ENCODE results near the gene UCHL3. TPM values are rescaled to one million over a fixed set of nuclear protein-coding genes. Genes with fewer than 3 reads are reported as not detected.

Gene UCHL3
- polyA plus RNA-seq, 1 donor (not counting 4 experiments of a cell fraction or from before 2014, with no cell fraction given) = 134 TPM

DNA sequence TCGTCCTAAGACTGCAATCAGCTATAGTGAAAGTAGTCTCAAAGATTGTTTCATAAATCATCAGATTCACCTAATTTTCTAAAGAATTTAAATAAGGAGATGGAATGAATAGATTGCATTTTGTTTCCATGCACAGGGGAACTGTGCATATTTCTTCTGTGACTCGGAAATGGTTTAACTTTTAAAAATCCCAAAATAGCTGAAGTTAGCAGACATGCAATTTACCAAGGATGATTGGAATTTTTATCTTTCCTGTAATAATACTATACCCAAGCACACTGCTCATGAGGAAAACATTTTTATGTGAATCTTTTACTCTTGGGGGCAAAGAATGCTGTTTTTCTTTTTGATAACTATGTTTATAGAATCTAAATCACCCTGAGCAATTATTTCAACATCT is 71.6 kb downstream of the UCHL3 start:
- Histone ChIP-seq H3K27ac (ENCODE audit: control insufficient read depth, insufficient read depth, low read length) (no peak overlapping the region), H3K27me3 (ENCODE audit: control insufficient read depth, extremely low read depth, insufficient read depth, low read length) (no peaks in the 10 kb centered on the region), H3K79me2 (ENCODE audit: control insufficient read depth, insufficient read depth, low read length) (no peaks in the 10 kb centered on the region), H3K4me1 (ENCODE audit: control insufficient read depth, extremely low read depth, insufficient read depth, low read length) (no peaks in the 10 kb centered on the region), H4K20me1 (ENCODE audit: control insufficient read depth, extremely low read depth, insufficient read depth, low read length) (no peaks in the 10 kb centered on the region), H3K4me2 (ENCODE audit: control insufficient read depth, extremely low read depth, insufficient read depth, low read depth, low read length) (no peak overlapping the region), H3K9me3 (ENCODE audit: control insufficient read depth, low read depth, low read length) (no peaks in the 10 kb centered on the region), H3K36me3 (ENCODE audit: control insufficient read depth in 2 of 2, extremely low read depth in 1 of 2, insufficient read depth in 2 of 2, low read length in 2 of 2) (peaks cover 0 to 1% of the 10 kb centered on the region in 2 experiments), H3K9me1 (ENCODE audit: control insufficient read depth, extremely low read depth, insufficient read depth, low read length) (no peaks in the 10 kb centered on the region), H3K9ac (ENCODE audit: control insufficient read depth, extremely low read depth, insufficient read depth, low read length) (no peak overlapping the region), H3K4me3 (ENCODE audit: control insufficient read depth in 2 of 3, extremely low read depth in 1 of 3, insufficient read depth in 2 of 3, low read depth in 1 of 3, low read length in 3 of 3) (no peak overlapping the region), H2AFZ (ENCODE audit: control insufficient read depth, low read length) (no peak overlapping the region)
- no peak for DNase-seq (ENCODE audit: low read depth, low spot score)
- TF ChIP-seq, protein P1, sequence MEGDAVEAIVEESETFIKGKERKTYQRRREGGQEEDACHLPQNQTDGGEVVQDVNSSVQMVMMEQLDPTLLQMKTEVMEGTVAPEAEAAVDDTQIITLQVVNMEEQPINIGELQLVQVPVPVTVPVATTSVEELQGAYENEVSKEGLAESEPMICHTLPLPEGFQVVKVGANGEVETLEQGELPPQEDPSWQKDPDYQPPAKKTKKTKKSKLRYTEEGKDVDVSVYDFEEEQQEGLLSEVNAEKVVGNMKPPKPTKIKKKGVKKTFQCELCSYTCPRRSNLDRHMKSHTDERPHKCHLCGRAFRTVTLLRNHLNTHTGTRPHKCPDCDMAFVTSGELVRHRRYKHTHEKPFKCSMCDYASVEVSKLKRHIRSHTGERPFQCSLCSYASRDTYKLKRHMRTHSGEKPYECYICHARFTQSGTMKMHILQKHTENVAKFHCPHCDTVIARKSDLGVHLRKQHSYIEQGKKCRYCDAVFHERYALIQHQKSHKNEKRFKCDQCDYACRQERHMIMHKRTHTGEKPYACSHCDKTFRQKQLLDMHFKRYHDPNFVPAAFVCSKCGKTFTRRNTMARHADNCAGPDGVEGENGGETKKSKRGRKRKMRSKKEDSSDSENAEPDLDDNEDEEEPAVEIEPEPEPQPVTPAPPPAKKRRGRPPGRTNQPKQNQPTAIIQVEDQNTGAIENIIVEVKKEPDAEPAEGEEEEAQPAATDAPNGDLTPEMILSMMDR (optimal IDR thresholded peaks at IDR 0.05 in 1 of 3, IDR thresholded peaks at IDR 0.05 in 1 of 3, conservative IDR thresholded peaks at IDR 0.05 in 1 of 3; ENCODE audit: extremely low read depth in 1 of 3, insufficient read depth in 2 of 3, low read length in 3 of 3) = no peak
- TF ChIP-seq EZH2 (IDR thresholded peaks at IDR 0.05; ENCODE audit: low read length) = no peak
- dilution Hi-C loops (cut with MboI; ENCODE audit: extremely low pct_ligation_motif_present, low sequenced_read_pairs) = no loop called here
- FAIRE-seq = no peak

DNA sequence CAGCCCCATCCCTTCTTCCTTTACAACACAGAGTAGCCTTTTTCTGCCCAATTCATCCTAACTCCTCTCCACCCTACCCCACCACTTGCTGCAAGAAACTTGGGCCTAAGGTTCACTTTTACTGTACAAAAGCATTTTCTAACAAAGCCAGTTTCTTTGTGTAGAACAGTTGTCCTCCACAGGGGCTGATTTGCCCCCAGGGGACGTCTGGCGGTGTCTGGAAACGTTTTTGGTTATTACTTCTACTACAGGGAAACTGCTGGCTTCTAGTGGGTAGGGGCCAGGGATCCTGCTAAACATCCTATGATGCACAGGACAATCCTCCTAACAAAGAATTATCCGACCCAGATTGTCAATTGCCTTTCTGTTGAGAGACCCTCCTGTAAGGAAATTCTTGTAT is 79.2 kb downstream of the UCHL3 start:
- no peak for DNase-seq (ENCODE audit: low read depth, low spot score)
- no peak overlapping the region for H2AFZ ChIP-seq (ENCODE audit: control insufficient read depth, low read length)
- no peak overlapping the region for H3K4me3 ChIP-seq (ENCODE audit: control insufficient read depth in 2 of 3, extremely low read depth in 1 of 3, insufficient read depth in 2 of 3, low read depth in 1 of 3, low read length in 3 of 3)
- H3K36me3 ChIP-seq (ENCODE audit: control insufficient read depth in 2 of 2, extremely low read depth in 1 of 2, insufficient read depth in 2 of 2, low read length in 2 of 2) = peaks cover 0 to 1% of the 10 kb centered on the region in 2 experiments
- no peaks in the 10 kb centered on the region for H3K9me3 ChIP-seq (ENCODE audit: control insufficient read depth, low read depth, low read length)
- no peaks in the 10 kb centered on the region for H3K9me1 ChIP-seq (ENCODE audit: control insufficient read depth, extremely low read depth, insufficient read depth, low read length)
- no peaks in the 10 kb centered on the region for H3K27me3 ChIP-seq (ENCODE audit: control insufficient read depth, extremely low read depth, insufficient read depth, low read length)
- no peaks in the 10 kb centered on the region for H4K20me1 ChIP-seq (ENCODE audit: control insufficient read depth, extremely low read depth, insufficient read depth, low read length)
- H3K27ac ChIP-seq (ENCODE audit: control insufficient read depth, insufficient read depth, low read length) = no peak overlapping the region
- no peak overlapping the region for H3K4me2 ChIP-seq (ENCODE audit: control insufficient read depth, extremely low read depth, insufficient read depth, low read depth, low read length)
- TF ChIP-seq EZH2 (IDR thresholded peaks at IDR 0.05; ENCODE audit: low read length) = no peak
- TF ChIP-seq, protein P1 (optimal IDR thresholded peaks at IDR 0.05 in 1 of 3, IDR thresholded peaks at IDR 0.05 in 1 of 3, conservative IDR thresholded peaks at IDR 0.05 in 1 of 3; ENCODE audit: extremely low read depth in 1 of 3, insufficient read depth in 2 of 3, low read length in 3 of 3) = no peak
- H3K4me1 ChIP-seq (ENCODE audit: control insufficient read depth, extremely low read depth, insufficient read depth, low read length) = no peaks in the 10 kb centered on the region
- dilution Hi-C loops (cut with MboI; ENCODE audit: extremely low pct_ligation_motif_present, low sequenced_read_pairs) = no loop called here
- no peaks in the 10 kb centered on the region for H3K79me2 ChIP-seq (ENCODE audit: control insufficient read depth, insufficient read depth, low read length)
- H3K9ac ChIP-seq (ENCODE audit: control insufficient read depth, extremely low read depth, insufficient read depth, low read length) = no peak overlapping the region
- FAIRE-seq = no peak

Data from keratinocyte (primary cell).